ENCODE results near the gene FBXO9. TPM values are rescaled to one million over a fixed set of nuclear protein-coding genes. Genes with fewer than 3 reads are reported as not detected.

The FBXO9 gene
- total and polyA plus RNA-seq, 2 of the 8 experiments (the other 6 are each of a cell fraction or from before 2014, with no cell fraction given) = 41.3 to 50.9 TPM

- DNase-seq (ENCODE audit: low read depth in 1 of 2, low spot score in 2 of 2) (no peak), FAIRE-seq (no peak)
- Histone ChIP-seq H3K36me3 (ENCODE audit: control insufficient read depth in 2 of 4, insufficient read depth in 4 of 4, low read length in 3 of 4) (no peaks in the 10 kb centered on the region; a peak in 1 of 8 replicates), H4K5ac (ENCODE audit: insufficient read length, low read depth, low read length) (no peak overlapping the region), H3K79me2 (ENCODE audit: control insufficient read depth in 1 of 2, insufficient read depth in 2 of 2, low read length in 2 of 2) (no peaks in the 10 kb centered on the region), H3K79me1 (ENCODE audit: low read depth, low read length) (no peaks in the 10 kb centered on the region), H2AK5ac (ENCODE audit: low read depth, low read length) (no peak overlapping the region), H3K14ac (ENCODE audit: insufficient read length) (no peak overlapping the region), H3K4me1 (replicated peaks in 1 of 4; ENCODE audit: control insufficient read depth in 3 of 4, insufficient read depth in 4 of 4, low read length in 3 of 4) (no peaks in the 10 kb centered on the region), H2BK20ac (ENCODE audit: low read length) (no peak overlapping the region), H3K27ac (ENCODE audit: low read depth, low read length) (no peak overlapping the region), H3K23me2 (ENCODE audit: low read depth, low read length) (no peaks in the 10 kb centered on the region), H3K9me3 (ENCODE audit: insufficient read depth in 2 of 2, low read depth in 1 of 2, low read length in 1 of 2) (no peaks in the 10 kb centered on the region), H2BK120ac (replicated peaks; ENCODE audit: low read depth, low read length) (no peak overlapping the region), H3K56ac (replicated peaks; ENCODE audit: insufficient read length, low read depth, low read length) (no peak overlapping the region), H4K8ac (ENCODE audit: extremely low read depth, insufficient read depth, low read length) (no peak overlapping the region), H2BK15ac (ENCODE audit: low read length) (no peak overlapping the region), H4K91ac (replicated peaks; ENCODE audit: insufficient read length, low read length) (no peak overlapping the region), H3K4me2 (ENCODE audit: insufficient read depth in 1 of 2, low read depth in 2 of 2, low read length in 2 of 2) (no peak overlapping the region), H2BK12ac (ENCODE audit: low read depth, low read length) (no peak overlapping the region), H3K27me3 (replicated peaks in 1 of 4; ENCODE audit: control insufficient read depth in 3 of 4, extremely low read depth in 1 of 4, insufficient read depth in 3 of 4, low read length in 3 of 4) (no peaks in the 10 kb centered on the region), H3K4ac (replicated peaks; ENCODE audit: insufficient read length, low read depth, low read length) (no peak overlapping the region), H3K18ac (ENCODE audit: extremely low read depth, low read length) (no peak overlapping the region), H2BK5ac (ENCODE audit: low read depth, low read length) (no peak overlapping the region), H3K23ac (ENCODE audit: insufficient read length) (no peak overlapping the region), H4K20me1 (replicated peaks in 1 of 2; ENCODE audit: control insufficient read depth in 1 of 2, insufficient read depth in 2 of 2, low read length in 2 of 2) (no peaks in the 10 kb centered on the region), H3K9ac (replicated peaks in 1 of 4; ENCODE audit: extremely low read depth in 1 of 4, low read depth in 3 of 4, low read length in 3 of 4) (no peak overlapping the region), H2AFZ (ENCODE audit: low read length) (no peak overlapping the region), H3K4me3 (ENCODE audit: extremely low read depth in 1 of 4, insufficient read depth in 2 of 4, low read depth in 3 of 4, low read length in 4 of 4) (no peak overlapping the region)
- CTCF ChIA-PET (ENCODE audit: partially characterized antibody) = interaction anchor here (1.0 to 1.6 kb wide), 2 partner anchors 56 to 372 kb away, joined by 3 to 5 read pairs; no protein-coding TSS in a partner anchor
- POLR2A ChIA-PET (ENCODE audit: partially characterized antibody) = no interaction called here
- no peak for TF ChIP-seq EP300 (IDR thresholded peaks at IDR 0.05; ENCODE audit: borderline replicate concordance in 1 of 2, low read depth in 2 of 2, low read length in 2 of 2)
- TF ChIP-seq SAP30 (IDR thresholded peaks at IDR 0.05; ENCODE audit: insufficient read depth, insufficient replicate concordance, low read length) = no peak
- no peak for TF ChIP-seq TEAD4 (IDR thresholded peaks at IDR 0.05; ENCODE audit: low read depth, low read length)
- no peak for TF ChIP-seq FOSL1 (IDR thresholded peaks at IDR 0.05; ENCODE audit: insufficient read depth, low read depth, low read length)
- no peak for TF ChIP-seq BRCA1 (IDR thresholded peaks at IDR 0.05; ENCODE audit: low read depth, low read length)
- TF ChIP-seq CEBPB (IDR thresholded peaks at IDR 0.05; ENCODE audit: low read depth, low read length) = no peak
- TF ChIP-seq CBX5 (IDR thresholded peaks at IDR 0.05; ENCODE audit: low read depth, low read length) = no peak
- TF ChIP-seq TAF1 (IDR thresholded peaks at IDR 0.05; ENCODE audit: low read depth, low read length) = no peak
- no peak for TF ChIP-seq ASH2L (IDR thresholded peaks at IDR 0.05; ENCODE audit: low read length)
- TF ChIP-seq KDM5A (IDR thresholded peaks at IDR 0.05; ENCODE audit: low read length) = no peak
- TF ChIP-seq USF2 (IDR thresholded peaks at IDR 0.05; ENCODE audit: low read length) = no peak
- no peak for TF ChIP-seq SUZ12 (IDR thresholded peaks at IDR 0.05; ENCODE audit: low read length)
- TF ChIP-seq ATF2 (IDR thresholded peaks at IDR 0.05; ENCODE audit: low read length) = no peak
These were observed 47.2 kb downstream of the FBXO9 start for GRCh38 chr6:53112404-53112803.
